GM12872 (cell line): ENCODE data around the gene TPP2.

Experiments used
- CTCF ChIP-seq: IDR thresholded peaks from 3 replicates; pipeline ENCODE4 v1.5.1; 2011; ENCODE audit warnings: low read depth, mild to moderate bottlenecking, low read length, moderate library complexity; ENCODE audit not compliant: insufficient read depth

Gene TPP2

GRCh38 chr13:102642029-102642428, 45.2 kb downstream of the TPP2 start:
- no peak for TF ChIP-seq CTCF

DNA sequence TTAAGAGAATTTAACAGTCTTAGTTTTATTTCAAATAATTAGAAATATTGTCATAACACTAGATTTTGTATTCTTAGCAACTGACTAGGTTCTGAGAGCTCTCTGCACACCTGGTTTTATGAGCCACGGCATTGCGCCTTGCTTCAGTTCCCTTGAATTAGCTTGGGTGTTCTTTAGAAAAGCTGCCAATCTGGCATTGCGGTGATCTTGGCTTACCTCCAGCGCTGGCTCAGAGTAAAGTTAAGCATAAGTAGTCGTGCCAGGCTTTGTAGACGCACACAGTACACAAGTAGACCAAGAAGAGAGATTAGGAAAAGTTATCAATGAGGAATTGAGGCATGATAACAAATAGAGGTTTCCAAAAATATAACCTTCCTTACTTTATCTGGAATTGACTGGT, 45.7 kb downstream of the TPP2 start:
- no peak for TF ChIP-seq CTCF

DNA sequence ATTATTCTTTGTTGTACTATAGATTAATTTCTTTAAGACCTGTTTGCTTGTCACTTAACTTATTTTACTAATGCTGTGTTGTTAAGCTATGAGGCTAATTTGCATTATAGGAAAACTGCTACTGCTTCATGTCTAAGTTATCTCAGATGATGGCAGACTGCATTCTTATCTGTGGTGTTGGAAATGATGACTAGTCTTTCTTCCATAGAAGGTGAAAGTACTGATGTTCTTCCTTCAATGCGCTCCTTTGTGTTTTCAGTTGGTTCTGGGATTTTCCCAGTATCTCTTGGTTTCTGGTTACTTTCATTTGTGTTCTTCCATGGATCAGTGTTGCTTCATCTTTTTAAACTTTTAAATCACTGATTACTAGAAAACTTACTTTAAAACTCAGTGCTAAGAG, 46.9 kb downstream of the TPP2 start:
- no peak for TF ChIP-seq CTCF

GRCh38 chr13:102645701-102646100, 48.9 kb downstream of the TPP2 start:
- TF ChIP-seq CTCF: no peak

- TF ChIP-seq CTCF: no peak
Measured at GRCh38 chr13:102648046-102648445, 51.3 kb downstream of the TPP2 start.

GRCh38 chr13:102650444-102650843, 53.7 kb downstream of the TPP2 start:
- TF ChIP-seq CTCF: no peak

DNA sequence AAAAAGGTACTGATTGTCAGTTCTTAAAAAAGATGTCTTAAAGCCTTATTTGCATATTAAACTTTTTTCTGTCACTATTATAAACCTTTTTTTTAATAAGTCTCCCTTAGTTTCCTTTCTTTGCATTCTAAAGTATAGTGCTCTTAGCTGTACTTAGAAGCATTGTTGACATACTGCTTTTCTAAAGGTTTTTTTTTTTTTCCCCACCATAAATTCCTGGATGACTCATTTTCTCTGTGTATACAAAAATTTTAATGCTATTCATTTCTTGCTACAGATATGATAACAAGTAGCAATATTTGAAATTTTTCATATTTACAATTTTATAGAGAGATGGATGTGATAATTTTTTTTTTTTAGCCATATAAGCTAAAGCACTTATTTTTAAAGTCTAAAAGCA, 54.6 kb downstream of the TPP2 start:
- no peak for TF ChIP-seq CTCF

DNA sequence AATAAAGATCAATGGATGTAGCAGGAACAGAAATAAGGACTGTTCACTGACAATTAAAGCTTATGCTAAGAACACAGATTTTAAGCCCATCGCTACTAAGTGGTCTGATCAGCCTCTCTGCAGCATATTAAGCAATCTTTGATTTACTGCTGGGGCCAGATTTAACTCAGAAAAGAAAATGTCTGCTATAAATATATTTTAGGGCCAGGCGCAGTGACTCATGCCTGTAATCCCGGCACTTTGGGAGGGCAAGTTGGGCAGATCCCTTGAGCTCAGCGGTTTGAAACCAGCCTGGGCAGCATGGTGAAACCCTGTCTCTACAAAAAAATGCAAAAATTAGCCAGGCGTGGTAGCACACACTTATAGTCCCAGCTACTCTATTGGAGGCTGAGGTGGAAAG, 55.1 kb downstream of the TPP2 start:
- no peak for TF ChIP-seq CTCF
